Thyroid gland (tissue), 4 donors: ENCODE measurements around the gene WIPF2. TPM values are rescaled to one million over a fixed set of nuclear protein-coding genes. Genes with fewer than 3 reads are reported as not detected.
A peak's percentile ranks its signal among the peaks of the same experiment; 100 is the strongest.

Source experiments
- DNase-seq, 2 donors: peaks; one replicate each; pipeline ENCODE4 v3.0.0-alpha.2; 2019
- H3K27ac ChIP-seq, 3 donors: fragments of 200-600 bp; sonication (generic); 1 replicate in 2 of 3; 2 replicates in 1 of 3; pipeline ENCODE4 v1.5.1; 2016 to 2019; ENCODE audit warnings: mild to moderate bottlenecking in 1 of 3, moderate library complexity in 1 of 3
- H3K27me3 ChIP-seq: fragments of 200-600 bp; sonication (generic); one replicate; pipeline ENCODE4 v1.5.1; 2019
- H3K36me3 ChIP-seq, 2 donors: fragments of 200-600 bp; sonication (generic); one replicate each; pipeline ENCODE4 v1.5.1; 2016 to 2019
- H3K4me1 ChIP-seq, 2 donors: fragments of 200-600 bp; sonication (generic); one replicate each; pipeline ENCODE4 v1.5.1; 2017 to 2019
- H3K4me3 ChIP-seq, 3 donors: fragments of 200-600 bp; sonication (generic); replicated peaks in 1 of 3; 1 replicate in 2 of 3; 2 replicates in 1 of 3; pipeline ENCODE4 v1.5.1; 2016; ENCODE audit warnings: mild to moderate bottlenecking in 1 of 3
- H3K9me3 ChIP-seq: fragments of 200-600 bp; sonication (generic); one replicate; pipeline ENCODE4 v1.5.1; 2017
- POLR2A ChIP-seq, 2 donors: fragments of 450-650 bp; IDR thresholded peaks; one replicate each; pipeline ENCODE4 v1.6.1; 2017; ENCODE audit warnings: antibody characterized with exemption in 2 of 2, mild to moderate bottlenecking in 2 of 2, moderate library complexity in 1 of 2
- WGBS, 2 donors: methylation state at CpG; one replicate each; pipeline ENCODE4 v1.1.5; 2017; 5-methylcytosine and 5-hydroxymethylcytosine counted together
- intact Hi-C: fragments of 100-400 bp; cut with DNase I; formaldehyde crosslinking; loops from one replicate; pipeline ENCODE4 v1.15.1; 2023
- total RNA-seq, 4 donors: library from RNA; depleted of rRNA; stranded (reverse); fragments of >200 nt; gene quantifications; one replicate each; pipeline ENCODE4 v1.2.3, GENCODE V29; 2016
- TF ChIP-seq, protein P1 (sequence below), 6 experiments: fragments of 200-600 bp in 3 of 6; fragments of 450-650 bp in 3 of 6; sonication (generic) in 3 of 6; IDR thresholded peaks; one replicate each; pipeline ENCODE4 v1.5.1; 2016 to 2019; ENCODE audit warnings: antibody characterized with exemption in 6 of 6, mild to moderate bottlenecking in 2 of 6, inconsistent platforms in 1 of 6, moderate library complexity in 1 of 6

WIPF2 gene
- total RNA-seq, 4 donors from 2014 or later = 13.2 to 14.6 (median 14.5) TPM

DNA sequence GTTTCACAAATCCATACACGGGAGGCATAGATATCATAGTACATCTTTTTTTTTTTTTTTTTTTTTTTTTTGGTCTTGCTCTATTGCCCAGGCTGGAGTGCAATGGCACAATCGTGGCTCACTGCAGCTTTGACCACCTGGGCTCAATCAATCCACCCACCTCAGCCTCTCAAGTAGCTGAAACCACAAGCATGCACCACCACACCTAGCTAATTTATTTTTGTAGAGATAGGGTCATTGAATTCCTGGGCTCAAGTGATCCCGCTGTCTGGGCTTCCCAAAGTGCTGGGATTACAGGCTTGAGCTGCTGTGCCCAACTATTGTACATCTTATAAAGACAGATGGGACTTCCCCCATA lies 45.3 kb upstream of the WIPF2 start:
- Histone ChIP-seq H3K27me3 (no peaks in the 10 kb centered on the region), H3K36me3 (peaks cover 35 to 40% of the 10 kb centered on the region in 2 donors), H3K9me3 (no peaks in the 10 kb centered on the region), H3K4me3 (no peak overlapping the region), H3K27ac (no peak overlapping the region), H3K4me1 (peaks cover 4 to 19% of the 10 kb centered on the region in 2 donors)
- 68 to 76% methylated on average over 3 of the region's 3 CpGs for WGBS, 2 donors
- intact Hi-C loops = no loop called here
- TF ChIP-seq POLR2A (IDR thresholded peaks at IDR 0.05) = no peak
- TF ChIP-seq, protein P1, sequence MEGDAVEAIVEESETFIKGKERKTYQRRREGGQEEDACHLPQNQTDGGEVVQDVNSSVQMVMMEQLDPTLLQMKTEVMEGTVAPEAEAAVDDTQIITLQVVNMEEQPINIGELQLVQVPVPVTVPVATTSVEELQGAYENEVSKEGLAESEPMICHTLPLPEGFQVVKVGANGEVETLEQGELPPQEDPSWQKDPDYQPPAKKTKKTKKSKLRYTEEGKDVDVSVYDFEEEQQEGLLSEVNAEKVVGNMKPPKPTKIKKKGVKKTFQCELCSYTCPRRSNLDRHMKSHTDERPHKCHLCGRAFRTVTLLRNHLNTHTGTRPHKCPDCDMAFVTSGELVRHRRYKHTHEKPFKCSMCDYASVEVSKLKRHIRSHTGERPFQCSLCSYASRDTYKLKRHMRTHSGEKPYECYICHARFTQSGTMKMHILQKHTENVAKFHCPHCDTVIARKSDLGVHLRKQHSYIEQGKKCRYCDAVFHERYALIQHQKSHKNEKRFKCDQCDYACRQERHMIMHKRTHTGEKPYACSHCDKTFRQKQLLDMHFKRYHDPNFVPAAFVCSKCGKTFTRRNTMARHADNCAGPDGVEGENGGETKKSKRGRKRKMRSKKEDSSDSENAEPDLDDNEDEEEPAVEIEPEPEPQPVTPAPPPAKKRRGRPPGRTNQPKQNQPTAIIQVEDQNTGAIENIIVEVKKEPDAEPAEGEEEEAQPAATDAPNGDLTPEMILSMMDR (IDR thresholded peaks at IDR 0.05) = no peak
- DNase-seq = no peak

DNA sequence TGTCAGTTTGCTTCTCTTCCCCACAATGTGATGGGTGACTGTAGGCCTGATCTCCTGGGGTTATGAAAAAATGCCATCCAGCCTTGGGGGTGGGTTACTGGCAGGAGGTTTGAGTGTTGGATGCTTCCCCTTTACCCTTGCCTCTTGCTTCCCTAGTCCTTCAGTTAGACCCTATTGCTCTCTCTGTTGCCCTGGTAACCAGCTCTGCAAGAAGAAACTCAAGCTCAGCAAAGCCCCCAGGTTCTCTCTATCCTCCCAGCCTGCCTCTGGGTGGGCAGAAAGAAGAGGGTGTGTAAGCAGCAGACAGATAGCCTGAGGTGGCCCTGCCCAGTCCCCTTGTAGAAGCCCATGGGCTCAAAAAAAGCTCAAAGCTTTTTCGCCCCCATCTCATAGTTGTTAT lies 44.6 kb upstream of the WIPF2 start:
- no peak for DNase-seq
- no peak overlapping the region for H3K4me3 ChIP-seq
- H3K4me1 ChIP-seq = peaks cover 4 to 19% of the 10 kb centered on the region in 2 donors
- no peak overlapping the region for H3K27ac ChIP-seq
- H3K36me3 ChIP-seq = peaks cover 28 to 34% of the 10 kb centered on the region in 2 donors
- TF ChIP-seq, protein P1 (IDR thresholded peaks at IDR 0.05) = no peak
- no peak for TF ChIP-seq POLR2A (IDR thresholded peaks at IDR 0.05)
- WGBS, 2 donors = 83 to 87% methylated on average over 1 of the region's 1 CpG
- no peaks in the 10 kb centered on the region for H3K9me3 ChIP-seq
- intact Hi-C loops = no loop called here
- no peaks in the 10 kb centered on the region for H3K27me3 ChIP-seq

DNA sequence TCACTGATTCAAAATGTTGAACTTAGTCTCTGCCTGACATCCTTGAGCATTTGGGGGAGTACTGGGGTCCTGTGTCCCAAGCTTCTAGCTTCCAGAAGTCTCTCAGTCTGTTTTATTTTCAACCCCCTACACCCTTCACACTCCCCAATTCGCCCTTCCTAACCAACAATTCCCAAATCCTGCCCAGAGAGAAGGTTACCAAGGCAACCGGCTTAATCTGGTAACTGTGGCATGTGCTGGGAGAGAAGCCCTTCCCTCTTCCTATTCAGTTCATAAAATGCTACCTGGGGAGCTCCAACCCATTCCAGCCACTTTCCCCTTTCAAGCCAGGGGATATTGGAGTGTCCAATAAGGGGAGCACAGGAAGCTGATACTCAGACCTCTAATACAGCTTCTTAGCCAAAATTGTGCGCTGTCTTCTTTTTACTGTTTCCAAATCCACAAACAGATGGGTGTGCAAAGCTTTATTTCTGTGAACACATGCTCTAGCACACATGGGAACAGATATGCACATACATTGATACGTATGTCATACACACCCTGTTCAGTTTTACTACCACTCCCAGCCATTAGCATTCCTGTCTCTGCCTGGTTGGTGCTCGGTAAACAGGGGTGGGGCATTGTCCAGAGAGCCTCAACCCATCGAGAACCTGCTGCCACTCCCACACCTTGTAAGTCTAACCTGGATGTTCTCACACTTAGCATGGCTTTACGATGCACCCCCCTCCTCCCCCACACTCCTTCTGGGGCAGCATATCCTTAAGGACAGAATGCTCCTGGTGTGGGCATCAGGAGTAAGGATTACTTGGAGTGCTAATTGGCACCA lies 43.0 kb upstream of the WIPF2 start:
- H3K27ac ChIP-seq = no peak overlapping the region
- no peak overlapping the region for H3K4me3 ChIP-seq
- no peaks in the 10 kb centered on the region for H3K9me3 ChIP-seq
- H3K36me3 ChIP-seq = peaks cover 11 to 18% of the 10 kb centered on the region in 2 donors
- intact Hi-C loops = no loop called here
- no peaks in the 10 kb centered on the region for H3K27me3 ChIP-seq
- DNase-seq = no peak
- peaks cover 4 to 19% of the 10 kb centered on the region in 2 donors for H3K4me1 ChIP-seq
- 90 to 91% methylated on average over 7 of the region's 7 CpGs for WGBS, 2 donors
- TF ChIP-seq, protein P1 (IDR thresholded peaks at IDR 0.05) = no peak

DNA sequence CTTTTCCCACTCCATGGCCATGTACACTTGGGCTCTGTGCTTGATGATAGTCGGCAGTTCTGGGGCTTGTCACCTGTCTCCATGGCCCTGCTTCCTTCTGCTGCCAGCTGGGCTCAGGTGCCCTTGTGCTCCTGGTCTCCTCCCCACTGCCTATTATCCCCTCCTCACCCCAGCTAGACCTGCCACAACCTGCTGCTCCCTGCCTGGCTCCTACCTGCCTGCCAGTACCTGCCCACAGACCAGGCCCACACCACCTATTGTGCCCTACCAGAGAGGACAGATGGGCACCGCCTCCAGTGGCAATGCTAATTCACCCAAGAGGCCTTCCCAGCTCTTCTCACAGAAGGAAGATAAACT lies 42.4 kb upstream of the WIPF2 start:
- Histone ChIP-seq H3K36me3 (peaks cover 6 to 12% of the 10 kb centered on the region in 2 donors), H3K4me3 (no peak overlapping the region), H3K27ac (no peak overlapping the region), H3K27me3 (no peaks in the 10 kb centered on the region), H3K9me3 (no peaks in the 10 kb centered on the region), H3K4me1 (peaks cover 4 to 19% of the 10 kb centered on the region in 2 donors)
- intact Hi-C loops = no loop called here
- TF ChIP-seq POLR2A (IDR thresholded peaks at IDR 0.05) = no peak
- TF ChIP-seq, protein P1 (IDR thresholded peaks at IDR 0.05) = no peak
- 65 to 71% methylated on average over 2 of the region's 2 CpGs for WGBS, 2 donors
- DNase-seq = peak; percentile 15 to 19

- intact Hi-C loops = no loop called here
- Histone ChIP-seq H3K4me3 (peak within 1 kb of the TSS; percentile 14 to 40 (median 27)), H3K27ac (no peak within 1 kb of the TSS), H3K27me3 (no peaks in the 10 kb centered on the region), H3K9me3 (no peaks in the 10 kb centered on the region), H3K36me3 (peaks cover 0 to 6% of the 10 kb centered on the region in 2 donors), H3K4me1 (peaks cover 4 to 19% of the 10 kb centered on the region in 2 donors)
- 1 to 2% methylated on average over 15 to 23 of the region's 57 CpGs for WGBS, 2 donors
- peak; percentile 80 to 83 for DNase-seq
- peak in 1 of 2 donors; percentile 43 for TF ChIP-seq POLR2A (IDR thresholded peaks at IDR 0.05)
- TF ChIP-seq, protein P1 (IDR thresholded peaks at IDR 0.05) = no peak
These were observed 41.7 kb upstream of the WIPF2 start, which contains the start of gene RAPGEFL1 for GRCh38 chr17:40177275-40177874. TSS of gene RAPGEFL1 (plus strand) at chr17:40177470. CDS start at chr17:40177862, 392 bp downstream.
